ENCODE measurements around the gene FHOD3.

The FHOD3 gene

GRCh38 chr18:36477776-36478175, 180.3 kb downstream of the FHOD3 start:
- H3K4me3 ChIP-seq (ENCODE audit: insufficient read depth, low read depth, low read length, poor library complexity, severe bottlenecking) = no peak overlapping the region
- no peaks in the 10 kb centered on the region for H3K4me1 ChIP-seq (ENCODE audit: control insufficient read depth, insufficient read depth, low read length, poor library complexity, severe bottlenecking)
- no peaks in the 10 kb centered on the region for H3K36me3 ChIP-seq (ENCODE audit: control insufficient read depth, insufficient read depth, low read length)
- no peak overlapping the region for H3K27ac ChIP-seq (ENCODE audit: insufficient read depth, low read length, poor library complexity, severe bottlenecking)
- no peaks in the 10 kb centered on the region for H3K27me3 ChIP-seq (replicated peaks; ENCODE audit: control insufficient read depth, insufficient read depth, low read length, poor library complexity, severe bottlenecking)
- H3K9me3 ChIP-seq (ENCODE audit: control insufficient read depth, low read length) = no peaks in the 10 kb centered on the region
- no peak for DNase-seq

DNA sequence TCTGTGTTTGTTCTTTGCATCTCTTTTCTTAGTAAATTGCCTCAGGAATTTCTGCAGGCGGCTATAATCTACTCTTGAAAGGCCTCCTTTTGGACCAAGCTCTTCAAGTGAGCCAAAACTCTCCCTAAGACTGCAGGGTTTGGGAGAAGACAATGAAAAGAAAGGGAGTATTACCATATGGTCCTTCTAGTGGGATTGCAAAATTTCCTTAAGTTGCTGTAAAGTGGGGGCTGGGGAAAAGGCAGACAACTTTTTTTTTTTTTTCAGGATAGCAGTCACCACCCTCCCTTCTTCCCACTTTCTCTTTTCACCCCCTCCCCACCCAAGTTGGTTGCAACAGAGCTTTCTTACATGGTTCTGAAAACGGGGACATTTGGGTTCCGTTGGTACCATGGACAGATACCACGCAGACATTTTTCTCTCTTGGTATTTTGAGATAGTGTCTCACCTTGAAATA, 183.7 kb downstream of the FHOD3 start:
- Histone ChIP-seq H3K4me1 (ENCODE audit: control insufficient read depth, insufficient read depth, low read length, poor library complexity, severe bottlenecking) (no peaks in the 10 kb centered on the region), H3K27me3 (replicated peaks; ENCODE audit: control insufficient read depth, insufficient read depth, low read length, poor library complexity, severe bottlenecking) (no peaks in the 10 kb centered on the region), H3K4me3 (ENCODE audit: insufficient read depth, low read depth, low read length, poor library complexity, severe bottlenecking) (no peak overlapping the region), H3K9me3 (ENCODE audit: control insufficient read depth, low read length) (no peaks in the 10 kb centered on the region), H3K36me3 (ENCODE audit: control insufficient read depth, insufficient read depth, low read length) (no peaks in the 10 kb centered on the region), H3K27ac (ENCODE audit: insufficient read depth, low read length, poor library complexity, severe bottlenecking) (no peak overlapping the region)
- DNase-seq = no peak

GRCh38 chr18:36481935-36482334, 184.4 kb downstream of the FHOD3 start:
- H3K4me1 ChIP-seq (ENCODE audit: control insufficient read depth, insufficient read depth, low read length, poor library complexity, severe bottlenecking) = no peaks in the 10 kb centered on the region
- no peaks in the 10 kb centered on the region for H3K27me3 ChIP-seq (replicated peaks; ENCODE audit: control insufficient read depth, insufficient read depth, low read length, poor library complexity, severe bottlenecking)
- H3K9me3 ChIP-seq (ENCODE audit: control insufficient read depth, low read length) = no peaks in the 10 kb centered on the region
- H3K4me3 ChIP-seq (ENCODE audit: insufficient read depth, low read depth, low read length, poor library complexity, severe bottlenecking) = no peak overlapping the region
- no peaks in the 10 kb centered on the region for H3K36me3 ChIP-seq (ENCODE audit: control insufficient read depth, insufficient read depth, low read length)
- H3K27ac ChIP-seq (ENCODE audit: insufficient read depth, low read length, poor library complexity, severe bottlenecking) = no peak overlapping the region
- DNase-seq = no peak

- no peak overlapping the region for H3K27ac ChIP-seq (ENCODE audit: insufficient read depth, low read length, poor library complexity, severe bottlenecking)
- no peaks in the 10 kb centered on the region for H3K4me1 ChIP-seq (ENCODE audit: control insufficient read depth, insufficient read depth, low read length, poor library complexity, severe bottlenecking)
- no peak for DNase-seq
Observed at GRCh38 chr18:36484591-36484990, 187.1 kb downstream of the FHOD3 start.

GRCh38 chr18:36485772-36486171, 188.3 kb downstream of the FHOD3 start:
- H3K36me3 ChIP-seq (ENCODE audit: control insufficient read depth, insufficient read depth, low read length) = no peaks in the 10 kb centered on the region
- no peaks in the 10 kb centered on the region for H3K27me3 ChIP-seq (replicated peaks; ENCODE audit: control insufficient read depth, insufficient read depth, low read length, poor library complexity, severe bottlenecking)
- no peak overlapping the region for H3K4me3 ChIP-seq (ENCODE audit: insufficient read depth, low read depth, low read length, poor library complexity, severe bottlenecking)
- H3K9me3 ChIP-seq (ENCODE audit: control insufficient read depth, low read length) = no peaks in the 10 kb centered on the region
- H3K4me1 ChIP-seq (ENCODE audit: control insufficient read depth, insufficient read depth, low read length, poor library complexity, severe bottlenecking) = no peaks in the 10 kb centered on the region
- no peak overlapping the region for H3K27ac ChIP-seq (ENCODE audit: insufficient read depth, low read length, poor library complexity, severe bottlenecking)
- DNase-seq = no peak

More at GRCh38 chr18:36484591-36484990, 187.1 kb downstream of the FHOD3 start:
- Histone ChIP-seq H3K36me3 (ENCODE audit: control insufficient read depth, insufficient read depth, low read length) (no peaks in the 10 kb centered on the region), H3K4me3 (ENCODE audit: insufficient read depth, low read depth, low read length, poor library complexity, severe bottlenecking) (no peak overlapping the region), H3K27me3 (replicated peaks; ENCODE audit: control insufficient read depth, insufficient read depth, low read length, poor library complexity, severe bottlenecking) (no peaks in the 10 kb centered on the region), H3K9me3 (ENCODE audit: control insufficient read depth, low read length) (no peaks in the 10 kb centered on the region)

DNA sequence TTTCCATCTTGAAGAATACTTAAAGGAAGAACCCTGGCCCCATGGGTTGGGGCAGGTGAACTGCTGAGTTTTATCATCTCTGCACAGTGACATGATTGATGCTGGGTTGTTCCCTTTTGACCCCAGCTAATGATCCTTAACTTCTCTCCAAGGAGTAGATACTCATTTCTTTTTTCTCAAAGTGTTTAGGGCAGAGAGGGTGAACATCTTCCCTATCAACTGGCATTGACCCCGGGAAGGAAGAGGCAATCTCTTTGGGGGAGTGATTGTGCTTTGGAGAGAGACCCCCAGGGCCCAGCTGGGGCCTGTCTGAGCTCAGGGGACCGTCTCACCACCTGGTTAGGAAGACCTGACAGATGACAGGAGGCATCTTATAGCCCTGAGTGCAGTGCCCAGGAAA, 190.6 kb downstream of the FHOD3 start:
- Histone ChIP-seq H3K4me1 (ENCODE audit: control insufficient read depth, insufficient read depth, low read length, poor library complexity, severe bottlenecking) (no peaks in the 10 kb centered on the region), H3K36me3 (ENCODE audit: control insufficient read depth, insufficient read depth, low read length) (no peaks in the 10 kb centered on the region), H3K27me3 (replicated peaks; ENCODE audit: control insufficient read depth, insufficient read depth, low read length, poor library complexity, severe bottlenecking) (no peaks in the 10 kb centered on the region), H3K27ac (ENCODE audit: insufficient read depth, low read length, poor library complexity, severe bottlenecking) (no peak overlapping the region), H3K9me3 (ENCODE audit: control insufficient read depth, low read length) (no peaks in the 10 kb centered on the region), H3K4me3 (ENCODE audit: insufficient read depth, low read depth, low read length, poor library complexity, severe bottlenecking) (no peak overlapping the region)
- DNase-seq = no peak

DNA sequence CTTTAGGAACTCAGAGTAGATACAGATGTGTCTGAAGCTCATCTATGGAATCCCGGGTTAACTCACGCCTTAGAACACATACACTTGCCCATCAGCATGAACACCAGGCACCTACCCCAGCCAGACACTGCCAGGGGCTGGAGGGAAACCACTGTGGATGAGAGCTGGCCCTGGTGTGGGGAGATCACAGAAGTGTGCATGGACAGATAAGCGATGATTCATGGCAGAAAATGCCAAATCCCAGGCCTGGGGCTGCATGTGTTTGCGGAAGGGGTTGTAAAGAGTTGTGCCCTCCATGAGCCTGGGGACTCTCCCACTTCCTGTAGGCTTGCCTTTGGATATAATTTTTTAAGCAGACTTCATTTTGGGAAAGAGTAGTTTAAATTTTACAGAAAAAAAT, 193.4 kb downstream of the FHOD3 start:
- no peaks in the 10 kb centered on the region for H3K9me3 ChIP-seq (ENCODE audit: control insufficient read depth, low read length)
- DNase-seq = no peak
- no peaks in the 10 kb centered on the region for H3K4me1 ChIP-seq (ENCODE audit: control insufficient read depth, insufficient read depth, low read length, poor library complexity, severe bottlenecking)
- H3K36me3 ChIP-seq (ENCODE audit: control insufficient read depth, insufficient read depth, low read length) = no peaks in the 10 kb centered on the region
- no peaks in the 10 kb centered on the region for H3K27me3 ChIP-seq (replicated peaks; ENCODE audit: control insufficient read depth, insufficient read depth, low read length, poor library complexity, severe bottlenecking)
- H3K4me3 ChIP-seq (ENCODE audit: insufficient read depth, low read depth, low read length, poor library complexity, severe bottlenecking) = no peak overlapping the region
- H3K27ac ChIP-seq (ENCODE audit: insufficient read depth, low read length, poor library complexity, severe bottlenecking) = no peak overlapping the region

GRCh38 chr18:36492604-36493329, 195.3 kb downstream of the FHOD3 start:
- H3K27ac ChIP-seq (ENCODE audit: insufficient read depth, low read length, poor library complexity, severe bottlenecking) = no peak overlapping the region

DNA sequence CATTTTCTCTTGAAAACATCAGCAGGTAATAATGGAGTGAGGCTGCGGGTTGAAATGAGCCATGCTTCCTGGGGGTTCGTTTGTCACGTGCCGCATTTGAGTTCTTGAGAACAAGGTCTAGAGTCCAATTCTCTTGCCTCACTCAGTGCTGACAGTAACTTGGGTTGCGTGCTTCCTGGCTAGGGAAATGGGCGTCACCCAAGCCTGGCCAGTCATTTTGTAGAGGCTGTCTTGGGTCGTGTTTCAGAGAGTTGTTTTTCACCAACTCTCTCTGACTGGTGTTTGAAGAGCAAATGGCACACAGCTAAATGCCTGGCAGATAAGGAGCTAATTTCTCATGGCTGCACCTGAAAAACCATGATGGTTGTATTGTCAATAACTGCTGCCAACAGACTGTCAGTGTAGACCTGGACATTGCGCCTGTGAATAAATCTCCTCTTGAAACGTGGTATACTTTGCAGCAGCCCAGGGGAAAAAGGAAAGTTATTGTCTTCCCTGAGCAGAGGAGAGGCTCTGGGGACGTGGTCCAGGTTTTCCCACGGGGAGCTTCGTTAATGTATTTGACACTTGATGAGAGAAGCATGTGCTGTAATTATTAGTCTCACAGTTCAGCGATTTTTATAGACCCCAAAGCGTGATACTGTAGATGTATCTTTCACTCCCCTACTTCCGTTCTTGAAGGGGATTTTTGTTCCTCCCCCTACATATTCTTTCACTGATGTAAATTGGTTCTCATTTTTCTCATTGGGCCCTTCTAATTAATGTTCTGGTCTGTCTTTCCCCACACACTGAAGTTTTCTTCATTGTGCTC, 196.0 kb downstream of the FHOD3 start:
- no peaks in the 10 kb centered on the region for H3K4me1 ChIP-seq (ENCODE audit: control insufficient read depth, insufficient read depth, low read length, poor library complexity, severe bottlenecking)
- DNase-seq = no peak
- H3K4me3 ChIP-seq (ENCODE audit: insufficient read depth, low read depth, low read length, poor library complexity, severe bottlenecking) = no peak overlapping the region
- no peaks in the 10 kb centered on the region for H3K36me3 ChIP-seq (ENCODE audit: control insufficient read depth, insufficient read depth, low read length)
- no peak overlapping the region for H3K27ac ChIP-seq (ENCODE audit: insufficient read depth, low read length, poor library complexity, severe bottlenecking)
- H3K27me3 ChIP-seq (replicated peaks; ENCODE audit: control insufficient read depth, insufficient read depth, low read length, poor library complexity, severe bottlenecking) = no peaks in the 10 kb centered on the region
- no peaks in the 10 kb centered on the region for H3K9me3 ChIP-seq (ENCODE audit: control insufficient read depth, low read length)

More at GRCh38 chr18:36492604-36493329, 195.3 kb downstream of the FHOD3 start:
- Histone ChIP-seq H3K9me3 (ENCODE audit: control insufficient read depth, low read length) (no peaks in the 10 kb centered on the region), H3K27me3 (replicated peaks; ENCODE audit: control insufficient read depth, insufficient read depth, low read length, poor library complexity, severe bottlenecking) (no peaks in the 10 kb centered on the region), H3K4me3 (ENCODE audit: insufficient read depth, low read depth, low read length, poor library complexity, severe bottlenecking) (no peak overlapping the region), H3K4me1 (ENCODE audit: control insufficient read depth, insufficient read depth, low read length, poor library complexity, severe bottlenecking) (no peaks in the 10 kb centered on the region), H3K36me3 (ENCODE audit: control insufficient read depth, insufficient read depth, low read length) (no peaks in the 10 kb centered on the region)
- DNase-seq = no peak

- no peaks in the 10 kb centered on the region for H3K36me3 ChIP-seq (ENCODE audit: control insufficient read depth, insufficient read depth, low read length)
- H3K27ac ChIP-seq (ENCODE audit: insufficient read depth, low read length, poor library complexity, severe bottlenecking) = no peak overlapping the region
- no peaks in the 10 kb centered on the region for H3K4me1 ChIP-seq (ENCODE audit: control insufficient read depth, insufficient read depth, low read length, poor library complexity, severe bottlenecking)
- H3K27me3 ChIP-seq (replicated peaks; ENCODE audit: control insufficient read depth, insufficient read depth, low read length, poor library complexity, severe bottlenecking) = no peaks in the 10 kb centered on the region
- H3K4me3 ChIP-seq (ENCODE audit: insufficient read depth, low read depth, low read length, poor library complexity, severe bottlenecking) = no peak overlapping the region
- H3K9me3 ChIP-seq (ENCODE audit: control insufficient read depth, low read length) = no peaks in the 10 kb centered on the region
- no peak for DNase-seq
Observed at GRCh38 chr18:36494160-36494437, 196.6 kb downstream of the FHOD3 start.
